DOHH2 (cell line): ENCODE results near the gene RNF213.

Experiments
- H3F3A ChIP-seq: fragments of 200-600 bp; sonication (generic), shearing (Covaris generic); 2 replicates; pipeline ENCODE4 v1.6.0; 2016; ENCODE audit warnings: antibody characterized with exemption, mild to moderate bottlenecking; ENCODE audit not compliant: control insufficient read depth, insufficient read depth
- H3K27ac ChIP-seq: fragments of 200-600 bp; sonication (generic); 2 replicates; pipeline ENCODE4 v1.5.1; 2014; ENCODE audit warnings: low read depth, mild to moderate bottlenecking, low read length, moderate library complexity
- H3K27me3 ChIP-seq: fragments of 200-600 bp; sonication (generic); 2 replicates; pipeline ENCODE4 v1.6.1; 2014; ENCODE audit warnings: mild to moderate bottlenecking, low read length, mixed read lengths; ENCODE audit not compliant: control insufficient read depth
- H3K36me3 ChIP-seq: fragments of 200-600 bp; sonication (generic); 2 replicates; pipeline ENCODE4 v1.6.1; 2014; ENCODE audit warnings: mild to moderate bottlenecking, low read length, moderate library complexity, mixed read lengths; ENCODE audit not compliant: control insufficient read depth
- H3K4me1 ChIP-seq: fragments of 200-600 bp; sonication (generic); 2 replicates; pipeline ENCODE4 v1.6.1; 2014; ENCODE audit warnings: mild to moderate bottlenecking, low read length, mixed read lengths; ENCODE audit not compliant: control insufficient read depth
- H3K4me2 ChIP-seq: fragments of 200-600 bp; sonication (generic); 2 replicates; pipeline ENCODE4 v1.6.0; 2014; ENCODE audit warnings: mild to moderate bottlenecking, low read length, moderate library complexity
- H3K4me3 ChIP-seq: fragments of 200-600 bp; sonication (generic); 2 replicates; pipeline ENCODE4 v1.5.1; 2014; ENCODE audit warnings: mild to moderate bottlenecking, low read length, mixed read lengths
- H3K79me2 ChIP-seq: fragments of 200-600 bp; sonication (generic); 2 replicates; pipeline ENCODE4 v1.6.1; 2014; ENCODE audit warnings: mild to moderate bottlenecking, low read length, mixed read lengths; ENCODE audit not compliant: control insufficient read depth
- H3K9me2 ChIP-seq: fragments of 200-600 bp; sonication (generic); replicated peaks from 2 replicates; pipeline ENCODE4 v1.6.1; 2014; ENCODE audit warnings: mild to moderate bottlenecking, low read length, mixed read lengths; ENCODE audit not compliant: control insufficient read depth
- H3K9me3 ChIP-seq: fragments of 200-600 bp; sonication (generic); 2 replicates; pipeline ENCODE4 v1.6.1; 2014; ENCODE audit warnings: antibody characterized with exemption, low read length, mixed read lengths; ENCODE audit not compliant: control insufficient read depth, insufficient read depth
- H4K20me1 ChIP-seq: fragments of 200-600 bp; sonication (generic); 2 replicates; pipeline ENCODE4 v1.6.0; 2014; ENCODE audit warnings: low read depth, mild to moderate bottlenecking, antibody characterized with exemption, low read length, moderate library complexity; ENCODE audit not compliant: control insufficient read depth, insufficient read depth
- CTCF ChIP-seq: fragments of 200-600 bp; sonication (generic); IDR thresholded peaks from one replicate; pipeline ENCODE4 v1.5.1; 2014; ENCODE audit warnings: antibody characterized with exemption, mild to moderate bottlenecking, low read depth, low read length; ENCODE audit not compliant: poor library complexity, severe bottlenecking
- EZH2phosphoT487 ChIP-seq: fragments of 200-600 bp; sonication (generic); IDR thresholded peaks from 2 replicates; pipeline ENCODE4 v1.6.1; 2017; ENCODE audit warnings: borderline replicate concordance, mild to moderate bottlenecking, antibody characterized with exemption, low read length, moderate library complexity, mixed read lengths

The RNF213 gene

GRCh38 chr17:80348551-80349150 is 88.0 kb downstream of the RNF213 start:
- H3K4me1 ChIP-seq: no peaks in the 10 kb centered on the region
- no peaks in the 10 kb centered on the region for H3K79me2 ChIP-seq
- no peaks in the 10 kb centered on the region for H3K9me2 ChIP-seq
- H3K4me2 ChIP-seq: no peak overlapping the region
- H3K27ac ChIP-seq: no peak overlapping the region
- H3K9me3 ChIP-seq: no peaks in the 10 kb centered on the region
- no peaks in the 10 kb centered on the region for H3K27me3 ChIP-seq
- H3F3A ChIP-seq: no peaks in the 10 kb centered on the region
- TF ChIP-seq CTCF (no peak), EZH2phosphoT487 (no peak)
- H3K36me3 ChIP-seq: no peaks in the 10 kb centered on the region
- H4K20me1 ChIP-seq: no peaks in the 10 kb centered on the region
- H3K4me3 ChIP-seq: no peak overlapping the region

- Histone ChIP-seq H3F3A (no peaks in the 10 kb centered on the region), H3K79me2 (no peaks in the 10 kb centered on the region), H3K36me3 (no peaks in the 10 kb centered on the region), H3K9me3 (no peaks in the 10 kb centered on the region), H3K9me2 (no peaks in the 10 kb centered on the region), H4K20me1 (no peaks in the 10 kb centered on the region), H3K4me2 (no peak overlapping the region), H3K27ac (no peak overlapping the region), H3K4me3 (no peak overlapping the region), H3K4me1 (no peaks in the 10 kb centered on the region), H3K27me3 (no peaks in the 10 kb centered on the region)
- TF ChIP-seq EZH2phosphoT487 (no peak), CTCF (no peak)
These were observed 88.5 kb downstream of the RNF213 start for GRCh38 chr17:80349151-80349651.

- Histone ChIP-seq H3K36me3 (no peaks in the 10 kb centered on the region), H3K9me3 (no peaks in the 10 kb centered on the region), H3K9me2 (no peaks in the 10 kb centered on the region), H4K20me1 (no peaks in the 10 kb centered on the region), H3F3A (no peaks in the 10 kb centered on the region), H3K27me3 (no peaks in the 10 kb centered on the region), H3K4me3 (no peak overlapping the region), H3K79me2 (no peaks in the 10 kb centered on the region), H3K4me1 (no peaks in the 10 kb centered on the region), H3K4me2 (no peak overlapping the region), H3K27ac (no peak overlapping the region)
- TF ChIP-seq CTCF: no peak
- no peak for TF ChIP-seq EZH2phosphoT487
These were observed 89.1 kb downstream of the RNF213 start for GRCh38 chr17:80349751-80350150.
